ENCODE data around the gene ALCAM.
A peak's percentile ranks its signal among the peaks of the same experiment; 100 is the strongest.

Gene ALCAM

DNA sequence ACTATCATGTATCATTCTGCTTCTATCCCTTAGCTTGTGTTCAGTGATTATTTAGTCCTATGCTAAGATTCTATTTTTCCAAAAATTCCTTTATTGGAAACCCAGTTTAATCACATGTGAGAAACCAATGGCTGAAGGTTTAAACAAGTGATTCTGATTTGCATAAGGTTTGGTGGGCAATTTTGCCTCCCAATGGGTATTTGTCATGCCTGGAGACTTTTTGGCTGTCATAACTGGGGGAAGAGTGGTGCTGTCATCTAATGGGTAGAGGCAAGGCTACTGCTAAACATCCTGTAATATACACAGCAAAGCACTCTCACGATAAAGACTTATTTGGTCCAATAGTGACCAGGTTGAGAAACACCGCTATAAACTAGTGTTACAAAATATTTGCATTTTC, 148.7 kb downstream of the ALCAM start:
- Histone ChIP-seq H3K27ac (no peak overlapping the region), H4K20me1 (ENCODE audit: insufficient read depth) (no peaks in the 10 kb centered on the region), H3K27me3 (ENCODE audit: insufficient read depth, low read depth) (no peaks in the 10 kb centered on the region), H3K79me2 (ENCODE audit: insufficient read depth, low read depth) (no peaks in the 10 kb centered on the region), H3K4me3 (IDR thresholded peaks at IDR 0.05; ENCODE audit: insufficient read depth, low read depth, low read length) (no peak overlapping the region), H3K36me3 (ENCODE audit: insufficient read depth) (no peaks in the 10 kb centered on the region), H3K4me1 (ENCODE audit: low read depth, poor library complexity, severe bottlenecking) (no peaks in the 10 kb centered on the region), H3K4me2 (no peak overlapping the region), H2AFZ (ENCODE audit: low read depth) (no peak overlapping the region), H3K9ac (no peak overlapping the region)
- no peak for TF ChIP-seq CTCF (conservative IDR thresholded peaks at IDR 0.05; ENCODE audit: low read depth, low read length)

- no peaks in the 10 kb centered on the region for H4K20me1 ChIP-seq (ENCODE audit: insufficient read depth)
- no peaks in the 10 kb centered on the region for H3K27me3 ChIP-seq (ENCODE audit: insufficient read depth, low read depth)
- no peaks in the 10 kb centered on the region for H3K36me3 ChIP-seq (ENCODE audit: insufficient read depth)
- TF ChIP-seq CTCF (conservative IDR thresholded peaks at IDR 0.05; ENCODE audit: low read depth, low read length): no peak
- H3K9ac ChIP-seq: no peak overlapping the region
- no peak overlapping the region for H3K4me3 ChIP-seq (IDR thresholded peaks at IDR 0.05; ENCODE audit: insufficient read depth, low read depth, low read length)
- no peak overlapping the region for H3K4me2 ChIP-seq
- H3K4me1 ChIP-seq (ENCODE audit: low read depth, poor library complexity, severe bottlenecking): no peaks in the 10 kb centered on the region
- H3K27ac ChIP-seq: no peak overlapping the region
- H3K79me2 ChIP-seq (ENCODE audit: insufficient read depth, low read depth): no peaks in the 10 kb centered on the region
- H2AFZ ChIP-seq (ENCODE audit: low read depth): no peak overlapping the region
These were observed 150.3 kb downstream of the ALCAM start for GRCh38 chr3:105516972-105517371.

GRCh38 chr3:105518203-105518602, 151.5 kb downstream of the ALCAM start:
- Histone ChIP-seq H3K27me3 (ENCODE audit: insufficient read depth, low read depth) (no peaks in the 10 kb centered on the region), H3K4me1 (ENCODE audit: low read depth, poor library complexity, severe bottlenecking) (no peaks in the 10 kb centered on the region), H2AFZ (ENCODE audit: low read depth) (no peak overlapping the region), H3K79me2 (ENCODE audit: insufficient read depth, low read depth) (no peaks in the 10 kb centered on the region), H4K20me1 (ENCODE audit: insufficient read depth) (no peaks in the 10 kb centered on the region), H3K9ac (no peak overlapping the region), H3K4me2 (no peak overlapping the region), H3K36me3 (ENCODE audit: insufficient read depth) (no peaks in the 10 kb centered on the region), H3K4me3 (IDR thresholded peaks at IDR 0.05; ENCODE audit: insufficient read depth, low read depth, low read length) (no peak overlapping the region), H3K27ac (no peak overlapping the region)
- no peak for TF ChIP-seq CTCF (conservative IDR thresholded peaks at IDR 0.05; ENCODE audit: low read depth, low read length)

DNA sequence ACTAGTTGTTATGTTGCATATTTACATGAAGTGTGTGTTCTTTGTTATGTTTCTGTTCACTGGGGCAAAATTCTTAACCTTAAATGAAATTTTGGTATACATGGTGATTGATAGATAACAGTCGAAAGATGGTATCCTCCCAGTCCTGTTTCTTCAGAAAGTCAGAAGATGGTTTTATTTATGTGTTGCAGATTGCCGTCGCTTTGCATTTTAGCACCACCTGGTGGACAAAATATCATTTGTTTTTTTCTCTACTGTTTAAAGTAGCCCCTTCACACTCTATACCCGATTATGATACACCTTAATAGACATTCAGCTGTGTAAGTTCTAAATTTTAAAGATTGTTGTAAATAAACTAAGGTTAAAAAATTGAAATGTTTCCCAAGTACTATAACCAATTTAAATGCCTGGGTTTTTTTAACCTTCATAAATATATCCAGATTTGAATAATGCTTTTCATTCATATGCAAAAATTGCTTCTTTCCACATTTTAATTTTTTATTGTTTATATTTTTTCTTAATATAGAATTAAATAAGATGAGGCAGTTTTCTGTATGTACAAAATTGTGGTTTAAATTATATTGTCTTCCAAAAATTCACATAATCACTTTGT, 152.2 kb downstream of the ALCAM start:
- Histone ChIP-seq H4K20me1 (ENCODE audit: insufficient read depth) (no peaks in the 10 kb centered on the region), H3K4me3 (IDR thresholded peaks at IDR 0.05; ENCODE audit: insufficient read depth, low read depth, low read length) (no peak overlapping the region)

More for the DNA sequence above, 152.2 kb downstream of the ALCAM start:
- H3K9ac ChIP-seq: no peak overlapping the region
- no peaks in the 10 kb centered on the region for H3K4me1 ChIP-seq (ENCODE audit: low read depth, poor library complexity, severe bottlenecking)
- no peaks in the 10 kb centered on the region for H3K36me3 ChIP-seq (ENCODE audit: insufficient read depth)
- no peaks in the 10 kb centered on the region for H3K79me2 ChIP-seq (ENCODE audit: insufficient read depth, low read depth)
- TF ChIP-seq CTCF (conservative IDR thresholded peaks at IDR 0.05; ENCODE audit: low read depth, low read length): peak; percentile 67
- H3K27me3 ChIP-seq (ENCODE audit: insufficient read depth, low read depth): no peaks in the 10 kb centered on the region
- no peak overlapping the region for H2AFZ ChIP-seq (ENCODE audit: low read depth)
- H3K4me2 ChIP-seq: no peak overlapping the region
- H3K27ac ChIP-seq: no peak overlapping the region

All from KMS-11 (cell line).